Coronary artery (tissue), 2 donors: ENCODE data around the gene SLC6A17.

Experiments
- DNase-seq: peaks from one replicate; pipeline ENCODE4 v3.0.0-alpha.2; 2017; ENCODE audit warnings: low spot score
- H3K27ac ChIP-seq, 2 donors: fragments of 200-600 bp; sonication (generic); one replicate each; pipeline ENCODE4 v1.5.1; 2016 to 2019
- H3K4me3 ChIP-seq: fragments of 200-600 bp; sonication (generic); 2 replicates; pipeline ENCODE4 v1.5.1; 2016; ENCODE audit warnings: mild to moderate bottlenecking, moderate library complexity
- CTCF ChIP-seq: fragments of 200-600 bp; sonication (generic); IDR thresholded peaks from one replicate; pipeline ENCODE4 v1.5.1; 2019; ENCODE audit warnings: antibody characterized with exemption

SLC6A17 gene

GRCh38 chr1:110190282-110190929, 40.1 kb downstream of the SLC6A17 start:
- H3K4me3 ChIP-seq: no peak overlapping the region
- peak overlapping the region; percentile 40 to 67 for H3K27ac ChIP-seq
- DNase-seq: no peak
- TF ChIP-seq CTCF: no peak

- no peak overlapping the region for H3K4me3 ChIP-seq
- TF ChIP-seq CTCF: no peak
- DNase-seq: no peak
- H3K27ac ChIP-seq: no peak overlapping the region
Observed at GRCh38 chr1:110192541-110192940, 42.2 kb downstream of the SLC6A17 start.

- DNase-seq: no peak
- TF ChIP-seq CTCF: no peak
- Histone ChIP-seq H3K27ac (no peak overlapping the region), H3K4me3 (no peak overlapping the region)
Observed at GRCh38 chr1:110195196-110195595, 44.9 kb downstream of the SLC6A17 start.

GRCh38 chr1:110196917-110197765, 46.8 kb downstream of the SLC6A17 start:
- peak; percentile 81 for TF ChIP-seq CTCF
- no peak for DNase-seq
- H3K27ac ChIP-seq: no peak overlapping the region

GRCh38 chr1:110197905-110198629, 47.8 kb downstream of the SLC6A17 start:
- Histone ChIP-seq H3K27ac (no peak overlapping the region), H3K4me3 (no peak overlapping the region)
- TF ChIP-seq CTCF: no peak
- no peak for DNase-seq

More at GRCh38 chr1:110196917-110197765, 46.8 kb downstream of the SLC6A17 start:
- H3K4me3 ChIP-seq: no peak overlapping the region

- no peak for DNase-seq
- no peak for TF ChIP-seq CTCF
- H3K4me3 ChIP-seq: no peak overlapping the region
- no peak overlapping the region for H3K27ac ChIP-seq
Observed at GRCh38 chr1:110198746-110199145, 48.5 kb downstream of the SLC6A17 start.
